K562 (cell line): Measurements from ENCODE around the gene DLST. TPM values are rescaled to one million over a fixed set of nuclear protein-coding genes. Genes with fewer than 3 reads are reported as not detected.
A peak's percentile ranks its signal among the peaks of the same experiment; 100 is the strongest.

Experiments used
- FOSL1 ChIP-seq: fragments of 200-800 bp; sonication (Bioruptor generic); conservative IDR thresholded peaks from 2 replicates; pipeline ENCODE4 v1.6.1; 2016; ENCODE audit warnings: missing genetic modification characterization, missing compliant biosample characterization
- FOXA3 ChIP-seq, 2 experiments: fragments of 450-650 bp in 1 of 2; sonication (generic) in 1 of 2; formaldehyde crosslinking; IDR thresholded peaks in 1 of 2; conservative IDR thresholded peaks in 1 of 2; 2 replicates each; pipeline versions ENCODE4 v1.4.0 to v1.8.0; 2020 to 2022; ENCODE audit warnings: mild to moderate bottlenecking in 2 of 2, missing genetic modification reagents in 1 of 2
- FOXJ3 ChIP-seq: sonication (generic); formaldehyde crosslinking; IDR thresholded peaks from 2 replicates; pipeline ENCODE4 v1.4.0; 2020; ENCODE audit warnings: mild to moderate bottlenecking, missing genetic modification reagents
- MEF2A ChIP-seq: IDR thresholded peaks from 2 replicates; pipeline ENCODE4 v1.6.1; 2011; ENCODE audit warnings: low read depth, mild to moderate bottlenecking, low read length, moderate library complexity; ENCODE audit not compliant: control insufficient read depth
- NCOR1 ChIP-seq: fragments of 450-650 bp; IDR thresholded peaks from 2 replicates; pipeline ENCODE4 v1.6.1; 2016; ENCODE audit warnings: mild to moderate bottlenecking, moderate library complexity
- PHB2 ChIP-seq: fragments of 450-650 bp; IDR thresholded peaks from 2 replicates; pipeline ENCODE4 v1.6.1; 2017; ENCODE audit warnings: low read depth
- POLR2G ChIP-seq: fragments of 200-400 bp; formaldehyde crosslinking; IDR thresholded peaks from 2 replicates; pipeline ENCODE4 v1.6.1; 2017; ENCODE audit warnings: low read depth, mild to moderate bottlenecking, antibody characterized with exemption, low read length, moderate library complexity
- PRDM10 ChIP-seq: fragments of 450-650 bp; IDR thresholded peaks from 2 replicates; pipeline ENCODE4 v1.6.1; 2018; ENCODE audit not compliant: partially characterized antibody
- PTBP1 ChIP-seq: fragments of 200-400 bp; formaldehyde crosslinking; IDR thresholded peaks from 2 replicates; pipeline ENCODE4 v1.6.1; 2017; ENCODE audit warnings: low read depth, low read length
- RBM39 ChIP-seq: fragments of 200-400 bp; formaldehyde crosslinking; optimal IDR thresholded peaks from 2 replicates; pipeline ENCODE3; 2018; ENCODE audit warnings: low read depth, low read length
- RFX7 ChIP-seq: fragments of 250-450 bp; sonication (Bioruptor Pico); IDR thresholded peaks from 2 replicates; pipeline ENCODE4 v1.5.1; 2021; ENCODE audit warnings: mild to moderate bottlenecking
- STAT5B ChIP-seq: fragments of 250-450 bp; sonication (Bioruptor Pico); IDR thresholded peaks from 2 replicates; pipeline ENCODE4 v1.8.0; 2021; ENCODE audit warnings: mild to moderate bottlenecking, inconsistent platforms
- TCF7L2 ChIP-seq: fragments of 150-350 bp; IDR thresholded peaks from 2 replicates; pipeline ENCODE4 v1.6.1; 2016; ENCODE audit warnings: low read depth, mild to moderate bottlenecking, low read length, moderate library complexity
- TEAD1 ChIP-seq, 2 experiments: fragments of 450-650 bp in 1 of 2; sonication (generic) in 1 of 2; formaldehyde crosslinking; IDR thresholded peaks; 2 replicates each; pipeline versions ENCODE4 v1.4.0 to v1.8.0; 2020 to 2022; ENCODE audit warnings: mild to moderate bottlenecking in 2 of 2, missing genetic modification reagents in 1 of 2
- YY1 ChIP-seq, 3 experiments: IDR thresholded peaks; 2 replicates each; pipeline ENCODE4 v1.6.1; 2011; ENCODE audit warnings: low read length in 2 of 3, mild to moderate bottlenecking in 2 of 3, moderate library complexity in 2 of 3, borderline replicate concordance in 1 of 3, control low read depth in 1 of 3, low read depth in 1 of 3; ENCODE audit not compliant: insufficient read depth in 3 of 3, insufficient replicate concordance in 2 of 3, control insufficient read depth in 1 of 3, insufficient read length in 1 of 3; ENCODE audit errors: extremely low read depth in 1 of 3
- ZBTB17 ChIP-seq: fragments of 450-650 bp; formaldehyde crosslinking; IDR thresholded peaks from 2 replicates; pipeline ENCODE4 v1.4.0; 2020; ENCODE audit warnings: mild to moderate bottlenecking
- ZNF668 ChIP-seq: fragments of 250-450 bp; sonication (Bioruptor Pico); IDR thresholded peaks from 2 replicates; pipeline ENCODE4 v1.8.0; 2022; ENCODE audit warnings: mild to moderate bottlenecking, inconsistent platforms
- polyA plus RNA-seq, 8 experiments: library from polyadenylated mRNA; depleted of rRNA in 4 of 8; stranded (reverse) in 5 of 8; unstranded in 3 of 8; fragments of >200 nt; fragmentation: Nextera tagmentation in 2 of 8; fragmentation: Illumina TruSeq in 1 of 8; extraction: Ambion mirVana in 2 of 8; extraction: Trizol in 1 of 8; gene quantifications; 2 replicates each; pipeline versions ENCODE4 v1.2.1 to v1.2.3, GENCODE V29; 2011 to 2014; ENCODE audit warnings: inconsistent platforms in 1 of 8, missing spikeins in 1 of 8
- total RNA-seq, 7 experiments: library from RNA; depleted of rRNA in 6 of 7; stranded (reverse); fragments of >200 nt in 6 of 7; fragmentation: Illumina TruSeq in 2 of 7; extraction: Trizol in 2 of 7; gene quantifications; 2 replicates each; pipeline versions ENCODE4 v1.2.1 to v1.2.3, GENCODE V29; 2011 to 2021; ENCODE audit warnings: low replicate concordance in 1 of 7
- TF ChIP-seq, protein P1 (sequence below): fragments of 450-650 bp; IDR thresholded peaks from 2 replicates; pipeline ENCODE4 v1.6.1; 2017; ENCODE audit warnings: mild to moderate bottlenecking, moderate library complexity

DLST gene
- total and polyA plus RNA-seq, 9 of the 15 experiments (the other 6 are each of a cell fraction or from before 2014, with no cell fraction given), result 3.0 to 73.7 (median 45.4) TPM

GRCh38 chr14:74905595-74906142 lies 24.0 kb downstream of the DLST start (continued):
- TF ChIP-seq YY1 (IDR thresholded peaks at IDR 0.05; ENCODE audit: borderline replicate concordance in 1 of 3, control insufficient read depth in 1 of 3, extremely low read depth in 1 of 3, insufficient read depth in 3 of 3, insufficient read length in 1 of 3, insufficient replicate concordance in 2 of 3, low read depth in 1 of 3, low read length in 2 of 3) (peak in 1 of 3 experiments; percentile 14), PHB2 (no peak), POLR2G (0 out of 2 replicates have a peak, but pooled peaks have one; percentile 46), ZNF668 (CRISPR knock-in tag) (no peak), FOXA3 (CRISPR knock-in tag; conservative IDR thresholded peaks at IDR 0.05 in 1 of 2, IDR thresholded peaks at IDR 0.05 in 1 of 2) (no peak), RFX7 (CRISPR knock-in tag) (no peak), PRDM10 (no peak), STAT5B (CRISPR knock-in tag) (no peak), TEAD1 (CRISPR knock-in tag; IDR thresholded peaks at IDR 0.05) (no peak), TCF7L2 (no peak), RBM39 (no peak), FOXJ3 (no peak), MEF2A (no peak), ZBTB17 (no peak), FOSL1 (tag) (no peak), NCOR1 (no peak), PTBP1 (no peak)
- TF ChIP-seq, protein P1, sequence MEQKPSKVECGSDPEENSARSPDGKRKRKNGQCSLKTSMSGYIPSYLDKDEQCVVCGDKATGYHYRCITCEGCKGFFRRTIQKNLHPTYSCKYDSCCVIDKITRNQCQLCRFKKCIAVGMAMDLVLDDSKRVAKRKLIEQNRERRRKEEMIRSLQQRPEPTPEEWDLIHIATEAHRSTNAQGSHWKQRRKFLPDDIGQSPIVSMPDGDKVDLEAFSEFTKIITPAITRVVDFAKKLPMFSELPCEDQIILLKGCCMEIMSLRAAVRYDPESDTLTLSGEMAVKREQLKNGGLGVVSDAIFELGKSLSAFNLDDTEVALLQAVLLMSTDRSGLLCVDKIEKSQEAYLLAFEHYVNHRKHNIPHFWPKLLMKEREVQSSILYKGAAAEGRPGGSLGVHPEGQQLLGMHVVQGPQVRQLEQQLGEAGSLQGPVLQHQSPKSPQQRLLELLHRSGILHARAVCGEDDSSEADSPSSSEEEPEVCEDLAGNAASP, result no peak
